RKO (cell line): Measurements from ENCODE around the gene GAB2.
"Not testable (repeated sequence)": the region's sequence is repeated elsewhere in the genome, so short reads cannot be mapped to it uniquely, and the experiment has no call there.

Source experiments
- DNase-seq: peaks from one replicate; pipeline ENCODE4 v3.0.0-alpha.2; 2016; ENCODE audit warnings: low spot score

The GAB2 gene

DNA sequence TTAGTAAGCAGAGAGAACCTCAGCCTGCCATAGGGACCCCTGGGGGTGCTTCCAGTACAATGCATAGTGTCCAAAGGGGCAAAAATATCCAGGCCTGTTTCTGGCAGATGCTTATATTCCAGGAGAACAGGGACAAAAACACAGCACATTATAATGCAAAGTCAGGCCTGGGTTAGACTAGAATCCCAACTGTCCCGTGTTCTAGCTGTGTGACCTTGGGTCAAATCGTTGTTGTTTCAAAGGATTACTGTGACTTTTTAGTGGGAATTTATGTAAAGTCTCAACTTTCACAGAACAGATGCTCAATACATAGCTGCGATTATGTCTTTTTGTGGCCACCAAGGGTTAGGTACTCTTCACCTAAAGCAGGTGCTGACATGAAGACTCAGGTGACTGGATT lies 142.9 kb downstream of the GAB2 start:
- no peak for DNase-seq

DNA sequence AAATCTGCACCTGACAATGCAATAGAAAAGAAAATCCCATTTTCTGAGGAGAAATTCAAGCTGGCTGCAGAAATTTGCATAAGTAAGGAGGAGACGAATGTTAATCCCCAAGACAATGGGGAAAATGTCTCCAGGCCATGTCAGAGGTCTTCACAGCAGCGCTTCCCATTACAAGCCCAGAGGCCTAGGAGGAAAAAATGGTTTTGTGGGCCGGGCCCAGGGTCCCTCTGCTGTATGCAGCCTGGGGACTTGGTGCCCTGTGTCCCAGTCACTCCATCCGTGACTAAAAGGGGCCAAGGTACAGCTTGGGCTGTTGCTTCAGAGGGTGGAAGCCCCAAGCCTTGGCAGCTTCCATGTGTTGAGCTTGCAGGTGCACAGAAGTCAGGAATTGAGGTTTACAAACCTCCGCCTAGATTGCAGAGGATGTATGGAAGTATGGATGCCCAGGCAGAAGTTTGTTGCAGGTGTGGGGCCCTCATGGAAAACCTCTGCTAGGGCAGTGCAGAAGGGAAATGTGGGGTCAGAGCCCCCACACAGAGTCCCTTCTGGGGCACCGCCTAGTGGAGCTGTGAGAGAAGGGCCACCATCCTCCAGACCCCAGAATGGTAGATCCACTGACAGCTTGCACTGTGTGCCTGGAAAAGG lies 144.9 kb downstream of the GAB2 start:
- not testable (repeated sequence) for DNase-seq

DNA sequence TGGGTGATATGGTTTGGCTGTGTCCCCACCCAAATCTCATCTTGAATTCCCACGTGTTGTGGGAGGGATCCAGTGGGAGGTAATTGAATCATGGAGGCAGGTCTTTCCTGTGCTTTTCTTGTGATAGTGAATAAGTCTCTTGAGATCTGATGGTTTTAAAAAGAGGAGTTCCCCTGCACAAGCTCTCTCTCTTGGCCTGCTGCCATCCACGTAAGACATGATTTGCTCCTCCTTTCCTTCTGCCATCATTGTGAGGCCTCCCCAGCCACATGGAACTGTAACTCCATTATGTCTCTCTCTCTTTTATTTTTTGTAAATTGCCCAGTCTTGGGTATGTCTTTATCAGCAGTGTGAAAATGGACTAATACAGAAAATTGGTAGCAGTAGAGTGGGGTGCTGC lies 145.8 kb downstream of the GAB2 start:
- DNase-seq, result not testable (repeated sequence)

DNA sequence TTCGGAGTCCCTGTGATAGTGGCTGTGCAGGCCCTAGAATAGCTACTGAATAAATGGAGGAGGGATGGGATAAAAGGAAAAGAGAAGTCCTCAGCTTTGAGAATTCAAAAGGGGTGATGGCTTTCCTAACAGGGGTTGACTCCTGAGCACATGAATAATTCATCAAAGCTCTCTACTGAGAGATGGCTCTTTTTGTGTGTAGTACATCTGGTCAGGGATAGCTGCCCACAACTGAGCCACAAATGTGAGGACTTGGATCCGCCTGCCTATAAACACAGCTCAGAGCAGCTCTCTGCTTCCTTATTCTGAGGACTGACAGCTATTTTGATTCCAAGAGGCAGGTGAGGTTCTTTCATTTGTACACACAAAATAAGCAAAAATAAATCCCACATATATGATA lies 146.6 kb downstream of the GAB2 start:
- no peak for DNase-seq

DNA sequence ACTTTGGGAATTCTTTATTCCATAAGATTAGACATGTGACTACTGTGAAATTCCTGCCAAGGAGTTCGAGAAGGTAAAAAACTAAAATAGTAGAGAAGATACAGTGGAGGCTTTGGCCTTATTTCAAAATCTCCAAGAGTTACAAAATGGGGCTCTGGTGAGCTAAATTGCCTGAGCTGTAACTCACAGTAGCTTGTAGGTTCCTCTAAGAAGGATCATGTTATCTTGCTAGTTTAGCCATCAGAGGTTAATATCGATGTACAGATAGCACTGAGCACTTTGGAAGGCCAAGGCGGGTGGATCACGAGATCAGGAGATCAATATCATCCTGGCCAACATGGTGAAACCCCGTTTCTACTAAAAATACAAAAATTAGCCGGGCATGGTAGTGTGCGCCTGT lies 147.8 kb downstream of the GAB2 start:
- DNase-seq, result no peak

DNA sequence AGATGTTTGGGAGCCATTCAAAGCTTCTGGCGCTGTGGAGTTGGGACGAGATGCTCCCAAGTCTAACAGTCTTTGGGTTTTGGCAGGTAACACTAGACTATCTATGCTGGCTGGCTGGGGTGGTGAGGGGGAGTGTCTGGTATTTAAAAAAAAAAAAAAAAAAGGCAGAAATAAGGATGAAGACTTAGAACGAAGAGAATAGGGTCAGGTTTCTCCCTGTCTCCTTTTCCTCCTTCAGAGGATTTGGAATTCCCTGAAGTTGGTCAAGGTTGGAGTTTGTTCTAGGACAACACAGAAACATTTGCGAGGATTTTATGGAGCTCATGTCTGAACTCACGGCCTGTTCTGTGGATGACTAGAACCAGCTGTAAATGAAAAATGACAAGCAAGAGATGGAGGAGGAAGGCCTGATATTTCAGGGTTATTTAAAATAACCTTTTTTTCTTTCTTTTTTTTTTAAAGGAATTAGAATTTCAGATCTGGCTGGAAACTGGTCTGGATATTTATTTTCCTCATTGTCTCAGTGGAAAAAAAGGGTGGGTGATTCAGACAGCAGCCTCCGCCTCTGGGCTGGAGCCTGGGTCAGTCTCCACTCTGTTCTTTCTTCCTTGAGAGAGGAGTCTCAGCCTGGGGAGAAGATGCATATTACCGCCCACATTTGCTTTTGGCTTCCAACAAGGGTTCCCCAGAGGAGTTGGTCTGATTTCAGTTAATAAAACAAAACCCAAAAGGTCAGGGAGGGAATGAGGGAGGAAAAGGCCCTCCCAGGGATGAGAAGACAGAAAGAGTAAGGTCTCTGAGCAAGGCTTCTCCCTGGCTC lies 148.8 kb downstream of the GAB2 start:
- DNase-seq, result no peak

DNA sequence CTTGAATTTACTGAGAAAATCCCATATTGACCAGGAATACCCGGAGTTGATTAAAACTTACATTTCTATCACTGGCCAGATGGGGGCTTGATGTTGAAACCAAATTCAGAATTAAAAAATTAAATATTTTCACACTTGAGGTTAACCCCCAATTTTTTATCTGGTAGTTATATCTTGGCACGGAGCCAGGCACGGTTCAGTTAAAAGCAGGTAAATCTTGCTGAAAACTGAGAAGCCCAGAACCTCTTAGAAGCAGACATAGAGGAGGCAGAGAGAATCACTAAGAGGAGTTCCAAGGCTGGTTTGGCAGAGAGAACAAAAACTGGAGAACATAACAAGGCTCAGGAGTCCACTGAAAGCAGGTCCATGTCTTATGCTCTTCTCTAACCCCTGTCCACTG lies 151.2 kb downstream of the GAB2 start:
- DNase-seq, result no peak

DNA sequence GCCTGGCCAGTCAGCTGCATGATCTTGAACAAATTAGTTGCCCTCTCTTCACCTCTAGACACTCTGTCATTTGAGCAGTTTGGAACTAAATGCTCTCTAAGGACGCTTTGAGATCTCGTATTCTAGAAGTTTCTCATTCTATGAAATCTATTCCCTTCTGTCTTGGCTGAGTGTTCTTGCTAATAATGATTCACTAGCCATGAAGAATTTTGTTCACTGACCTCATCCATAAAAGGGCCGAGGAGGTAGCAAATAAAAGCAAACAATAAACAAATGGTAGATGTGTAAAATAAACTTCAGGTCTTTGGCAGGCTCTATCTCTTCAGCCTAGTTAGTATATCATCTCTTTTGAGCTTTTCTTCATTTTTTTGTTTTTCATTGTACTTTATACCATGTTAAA lies 152.3 kb downstream of the GAB2 start:
- DNase-seq, result no peak

DNA sequence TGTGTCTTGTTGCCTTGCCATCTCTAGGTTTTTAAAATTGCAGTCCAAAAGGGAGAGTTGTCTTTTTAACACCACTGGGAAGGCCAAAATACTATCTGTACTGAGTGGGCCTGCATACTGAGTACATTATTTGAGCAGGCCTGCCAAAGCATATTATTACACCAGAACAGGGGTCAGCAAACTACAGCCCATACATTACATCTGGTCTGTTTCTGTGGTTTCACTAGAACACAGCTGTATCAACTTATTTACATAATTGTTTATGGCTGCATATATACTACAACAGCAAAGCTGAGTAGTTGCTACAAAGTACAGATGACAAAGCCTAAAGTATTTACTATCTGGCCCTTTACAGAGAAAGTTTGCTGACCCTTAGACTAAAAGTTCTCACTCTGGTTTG lies 154.9 kb downstream of the GAB2 start:
- DNase-seq, result no peak

DNA sequence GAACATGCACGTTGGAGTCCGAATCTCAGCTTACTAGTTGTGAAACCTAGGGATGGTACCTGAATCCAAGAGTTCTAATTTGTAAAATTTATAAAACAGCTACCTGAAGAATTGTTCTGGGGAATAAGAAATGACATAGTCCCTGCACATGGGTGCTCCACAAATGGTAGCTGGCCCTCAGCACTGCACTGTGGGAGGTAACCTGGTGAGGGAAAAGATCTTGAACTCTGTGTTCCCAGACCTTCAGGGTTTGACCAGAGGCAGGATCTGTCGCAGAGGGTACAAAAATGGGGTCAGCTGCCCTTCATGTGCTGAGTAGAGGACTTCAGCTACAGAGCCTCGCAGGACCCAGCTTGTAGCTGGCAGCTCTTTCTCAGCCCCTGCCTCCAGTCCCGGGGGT lies 155.4 kb downstream of the GAB2 start:
- no peak for DNase-seq

DNA sequence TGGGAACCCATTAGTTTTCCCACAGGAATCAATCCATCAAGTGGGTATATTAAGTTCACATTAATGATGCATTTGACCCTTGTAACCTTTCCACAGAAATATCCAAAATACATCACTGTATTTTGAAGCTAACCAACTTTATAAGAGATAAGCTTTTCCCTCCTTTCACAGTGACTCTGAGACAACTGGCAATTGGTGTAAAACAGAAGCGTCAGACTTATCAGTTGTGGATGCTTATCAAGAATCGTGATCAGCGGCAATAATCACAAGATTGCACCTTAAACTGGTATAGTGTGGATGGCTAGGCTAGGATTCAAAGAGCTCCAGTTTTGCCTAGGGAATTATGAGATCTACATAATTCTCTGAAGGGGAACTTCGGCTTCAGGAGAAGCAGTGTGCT lies 155.8 kb downstream of the GAB2 start:
- no peak for DNase-seq

DNA sequence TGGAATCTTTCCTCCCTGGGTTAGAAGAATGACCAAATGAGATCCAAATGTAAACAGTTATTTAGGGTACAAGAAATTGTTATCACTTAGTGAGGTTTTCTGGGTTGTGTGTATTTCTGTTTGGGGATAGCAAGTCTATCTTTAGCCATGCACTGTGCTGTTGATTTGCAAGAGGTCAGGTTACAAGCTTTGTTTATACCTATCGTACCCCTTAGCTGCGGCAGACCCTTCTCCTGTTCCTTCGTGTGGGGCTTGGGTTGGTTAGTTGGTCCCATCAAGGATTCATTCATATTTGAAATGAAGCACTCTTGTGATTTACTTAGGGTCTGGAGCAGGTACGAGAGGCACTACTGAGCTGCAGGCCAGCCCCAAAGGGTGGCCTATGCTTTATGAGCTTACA lies 156.3 kb downstream of the GAB2 start:
- no peak for DNase-seq

DNA sequence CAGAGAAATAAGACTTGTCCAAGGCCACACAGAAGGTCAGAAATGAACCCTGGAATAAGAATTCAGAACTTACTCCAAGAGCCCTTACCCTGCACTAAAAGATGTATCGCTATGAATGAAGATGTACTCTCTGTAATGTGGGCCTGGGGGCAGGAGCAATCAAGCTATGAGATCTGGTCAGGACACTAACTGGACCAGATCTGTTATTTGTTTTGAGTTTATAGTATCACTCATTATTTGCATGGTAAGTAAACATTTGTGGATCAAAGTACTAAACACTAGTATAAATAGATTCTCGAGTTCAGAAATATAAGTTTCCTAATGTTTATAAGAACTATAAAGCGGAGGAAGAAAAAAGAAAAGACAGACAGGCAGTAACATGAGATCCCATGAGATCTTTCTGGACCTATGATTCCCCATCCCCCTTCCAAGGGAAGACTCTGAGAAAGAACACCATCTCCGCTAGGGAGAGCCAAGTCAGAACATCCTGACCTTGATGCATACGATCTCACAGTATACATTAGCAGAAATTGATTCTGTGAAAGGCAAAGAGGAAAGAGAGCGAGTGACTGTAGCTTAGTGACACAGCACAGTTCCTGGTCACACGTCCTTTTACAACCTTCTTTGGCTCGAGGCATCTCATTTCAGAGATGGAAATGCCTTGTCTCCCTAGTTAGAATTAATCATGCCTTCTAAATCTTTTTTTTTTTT lies 157.7 kb downstream of the GAB2 start:
- DNase-seq, result no peak

DNA sequence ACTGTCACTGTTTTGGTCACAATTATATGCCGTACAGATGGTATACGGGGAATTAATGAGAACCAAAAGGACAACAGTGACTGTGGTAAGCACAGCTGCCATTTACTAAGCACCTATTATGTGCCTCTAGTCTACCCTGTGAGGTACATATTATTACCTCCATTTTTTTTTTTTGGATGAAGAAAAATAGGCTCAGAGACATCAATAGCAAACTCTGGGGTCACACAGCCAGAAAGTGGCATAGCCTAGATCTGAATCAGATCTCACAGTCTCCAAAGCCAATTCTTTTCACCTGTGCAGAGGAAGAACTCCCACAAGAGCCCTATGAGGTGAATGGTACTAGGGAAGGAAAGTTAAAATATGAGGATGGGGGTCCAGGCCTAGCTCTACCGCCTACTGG lies 160.0 kb downstream of the GAB2 start:
- DNase-seq, result no peak

DNA sequence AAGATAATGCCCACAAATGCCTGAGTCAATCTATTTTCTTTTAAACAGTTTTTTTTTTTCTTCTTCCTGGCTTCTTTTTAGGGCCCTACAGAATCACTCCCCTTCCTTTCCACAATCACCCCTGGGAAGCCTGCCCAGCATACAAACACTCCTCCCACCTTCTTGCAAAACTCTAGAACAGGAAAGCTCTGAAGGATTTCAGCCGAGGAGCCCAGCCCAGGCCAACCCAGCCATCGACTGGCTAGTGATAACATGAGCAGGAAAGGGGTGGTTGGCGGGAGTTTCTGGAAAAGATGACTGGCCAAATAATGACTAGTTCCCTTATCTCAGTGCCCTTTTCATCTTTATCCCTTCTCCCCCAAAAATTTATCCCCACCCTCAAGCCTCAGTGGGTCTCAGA lies 160.7 kb downstream of the GAB2 start:
- no peak for DNase-seq

DNA sequence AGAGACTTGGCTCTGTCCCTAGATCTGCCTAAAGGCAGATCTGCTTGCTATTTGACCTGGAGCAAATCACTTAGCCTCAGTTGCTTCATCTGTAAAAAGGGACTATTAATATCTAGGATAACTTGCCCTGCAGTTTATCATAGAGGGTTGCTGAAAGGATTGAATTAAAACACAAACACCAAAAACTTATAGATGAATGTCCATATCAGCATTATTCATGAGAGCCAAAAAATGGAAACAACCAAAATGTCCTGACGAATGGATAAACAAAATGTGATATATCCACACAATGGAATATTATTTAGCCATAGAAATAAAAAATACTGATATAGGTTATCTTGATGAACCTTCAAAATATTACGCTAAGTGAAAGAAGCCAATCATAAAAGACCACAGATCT lies 161.7 kb downstream of the GAB2 start:
- no peak for DNase-seq

DNA sequence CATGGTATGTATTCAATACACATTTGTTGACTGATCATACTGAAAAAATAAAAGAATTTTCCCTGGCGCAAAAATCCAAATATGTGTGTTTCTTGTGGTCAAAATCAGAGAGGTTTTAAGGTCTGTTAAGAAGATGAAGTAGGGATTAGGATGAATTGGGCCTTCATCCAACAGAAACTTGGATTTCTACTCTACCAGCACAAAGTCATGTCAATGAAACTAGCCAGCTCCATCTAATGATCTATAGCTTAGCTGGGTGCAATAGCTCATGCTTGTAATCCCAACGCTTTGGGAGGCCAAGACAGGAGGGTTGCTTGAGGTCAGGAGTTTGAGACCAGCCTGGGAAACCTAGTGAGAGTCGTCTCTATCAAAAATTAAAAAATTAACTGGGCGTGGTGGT lies 163.4 kb downstream of the GAB2 start:
- no peak for DNase-seq

DNA sequence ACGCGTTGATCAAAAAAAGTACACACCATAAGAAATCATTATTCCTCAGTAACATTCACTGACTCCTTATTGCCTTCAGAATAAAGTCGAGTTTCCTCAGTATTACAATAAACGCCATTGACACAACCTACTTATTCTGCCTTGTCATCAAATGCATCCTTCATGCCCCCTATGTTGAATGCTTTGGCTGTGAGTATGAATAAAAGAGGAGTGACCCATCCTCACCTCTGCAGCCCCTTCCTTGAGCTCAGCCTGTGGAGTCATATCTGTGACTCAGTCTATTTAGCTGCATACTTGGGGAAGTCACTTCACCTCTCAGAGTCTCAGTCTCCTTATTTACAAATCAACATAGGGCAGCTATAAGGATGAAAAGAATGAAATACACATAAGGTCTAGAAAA lies 163.8 kb downstream of the GAB2 start:
- peak; percentile 50 for DNase-seq

DNA sequence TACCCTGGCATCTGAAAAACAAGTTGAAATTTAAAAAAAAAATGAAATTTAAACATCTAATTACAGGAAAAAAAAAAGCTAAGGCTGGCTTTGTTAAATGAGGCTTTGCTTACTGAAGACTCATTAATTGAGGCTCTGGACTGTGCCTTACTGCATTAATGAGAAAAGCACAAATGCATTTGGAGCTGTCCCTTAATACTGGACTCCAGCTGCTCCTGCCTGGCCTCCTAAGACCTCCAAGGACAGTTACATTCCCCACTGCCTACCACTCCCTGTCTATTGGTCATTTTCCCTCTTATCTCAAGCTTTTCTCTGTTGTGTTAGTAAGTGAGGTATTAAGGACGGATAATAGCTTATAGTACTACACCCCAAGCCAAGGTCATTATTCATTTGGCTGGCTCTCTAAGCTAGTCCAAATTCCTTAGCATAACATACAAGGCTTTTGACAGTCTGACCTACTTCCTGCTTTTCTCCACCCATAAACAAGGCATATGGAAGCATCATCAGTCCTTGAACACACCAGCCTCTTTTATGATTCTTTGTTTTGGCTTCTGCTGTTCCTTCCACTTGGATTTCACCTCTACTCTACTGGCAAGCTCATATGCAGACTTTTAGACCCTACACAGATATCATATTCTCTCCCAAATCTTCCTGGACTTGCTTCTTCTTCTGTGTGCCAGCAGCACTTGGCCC lies 166.4 kb downstream of the GAB2 start:
- no peak for DNase-seq

DNA sequence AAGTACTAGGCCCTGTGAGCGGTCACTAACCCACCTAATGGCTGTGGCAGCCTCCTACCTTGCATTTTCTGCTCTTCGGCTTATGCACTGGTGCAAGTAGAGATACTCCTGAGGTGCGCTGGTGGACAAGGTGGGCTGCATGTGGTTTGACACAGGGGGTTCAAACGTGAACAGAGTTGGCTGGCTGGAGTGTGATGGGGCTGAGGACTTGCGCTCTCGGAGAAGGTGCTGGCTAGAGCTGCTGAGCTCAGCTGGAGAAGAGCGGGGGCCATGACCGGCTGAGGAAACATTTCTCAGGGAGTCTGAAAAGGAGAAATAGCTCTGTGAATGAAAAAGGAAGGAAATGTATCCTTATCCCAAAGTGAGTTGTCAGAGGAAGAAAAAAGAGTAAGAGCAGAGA lies 167.5 kb downstream of the GAB2 start:
- DNase-seq, result no peak

DNA sequence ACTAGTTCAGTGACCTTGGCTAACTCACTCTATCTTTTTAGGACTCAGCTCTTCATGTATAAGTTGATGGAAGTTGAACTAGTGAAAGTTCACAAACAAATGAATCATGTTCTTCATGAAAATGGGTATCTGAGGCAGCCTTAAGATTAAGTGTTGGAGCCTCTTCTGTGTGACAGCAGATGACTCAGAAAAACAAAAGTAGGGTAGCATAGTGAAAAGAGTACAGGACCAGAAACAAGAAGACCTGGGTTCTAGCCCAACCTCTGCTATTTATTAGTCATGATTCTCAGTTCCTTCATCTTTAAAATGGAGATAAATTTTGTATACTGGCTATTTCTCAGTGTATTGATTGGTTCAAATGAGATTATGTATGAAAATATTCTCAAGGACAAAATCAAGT lies 168.7 kb downstream of the GAB2 start:
- no peak for DNase-seq

DNA sequence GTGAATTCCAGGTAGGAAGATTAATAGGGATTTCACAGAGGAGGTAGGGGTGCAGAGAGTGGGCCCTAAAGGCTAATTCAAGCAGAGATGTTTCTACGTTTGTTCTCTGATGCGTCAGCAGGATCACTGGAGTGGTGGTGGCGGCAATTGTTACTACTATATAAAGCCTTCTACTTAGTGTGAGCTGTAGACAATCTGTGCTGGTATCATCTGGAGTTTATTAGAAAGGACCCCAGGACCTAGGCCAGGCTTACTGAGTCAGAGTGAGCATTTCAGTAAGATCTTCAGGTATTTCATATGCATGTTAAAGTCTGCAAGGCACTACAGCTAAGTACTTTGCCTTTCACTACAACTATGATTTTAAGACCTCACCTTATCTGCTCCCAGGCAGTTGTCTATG lies 169.4 kb downstream of the GAB2 start:
- DNase-seq, result no peak
